GM23338 (cell line): Measurements from ENCODE around the gene CNIH3. TPM values are rescaled to one million over a fixed set of nuclear protein-coding genes. Genes with fewer than 3 reads are reported as not detected.

Experiments
- ATAC-seq: fragments of 200-7000 bp; cut with Tn5 transposase; 3 replicates; pipeline ENCODE4 v1.9.1; 2020
- DNase-seq: peaks from one replicate; pipeline ENCODE4 v3.0.0-alpha.2; 2015; ENCODE audit warnings: low spot score
- H2AFZ ChIP-seq: fragments of 200-600 bp; sonication (generic); 2 replicates; pipeline ENCODE4 v1.8.0; 2016; ENCODE audit warnings: antibody characterized with exemption, mild to moderate bottlenecking, moderate library complexity
- H3F3A ChIP-seq: fragments of 200-600 bp; sonication (generic); replicated peaks from 2 replicates; pipeline ENCODE4 v1.8.0; 2017; ENCODE audit warnings: antibody characterized with exemption, mixed run types, low read depth
- H3K27ac ChIP-seq: fragments of 200-600 bp; sonication (generic); 2 replicates; pipeline ENCODE4 v1.6.1; 2016; ENCODE audit warnings: low read depth
- H3K27me3 ChIP-seq: fragments of 200-600 bp; sonication (generic); 2 replicates; pipeline ENCODE4 v1.8.0; 2016; ENCODE audit warnings: mild to moderate bottlenecking, mixed run types, moderate library complexity; ENCODE audit not compliant: insufficient read depth
- H3K36me3 ChIP-seq: fragments of 200-600 bp; sonication (generic); 2 replicates; pipeline ENCODE4 v1.8.0; 2016; ENCODE audit warnings: mild to moderate bottlenecking; ENCODE audit not compliant: insufficient read depth
- H3K4me1 ChIP-seq: fragments of 200-600 bp; sonication (generic); 2 replicates; pipeline ENCODE4 v1.8.0; 2016; ENCODE audit warnings: mild to moderate bottlenecking, moderate library complexity; ENCODE audit not compliant: insufficient read depth
- H3K4me2 ChIP-seq: fragments of 200-600 bp; sonication (generic); 2 replicates; pipeline ENCODE4 v1.7.1; 2017; ENCODE audit warnings: mixed run types
- H3K4me3 ChIP-seq: fragments of 200-600 bp; sonication (generic); 2 replicates; pipeline ENCODE4 v1.6.1; 2016; ENCODE audit warnings: mixed run types
- H3K79me2 ChIP-seq: fragments of 200-600 bp; sonication (generic); replicated peaks from 2 replicates; pipeline ENCODE4 v1.8.0; 2017; ENCODE audit warnings: mild to moderate bottlenecking; ENCODE audit not compliant: insufficient read depth
- H3K9me2 ChIP-seq: fragments of 200-600 bp; sonication (generic); 2 replicates; pipeline ENCODE4 v1.8.0; 2017; ENCODE audit not compliant: insufficient read depth
- H4K20me1 ChIP-seq: fragments of 200-600 bp; sonication (generic); replicated peaks from 2 replicates; pipeline ENCODE4 v1.8.0; 2017; ENCODE audit warnings: mild to moderate bottlenecking; ENCODE audit not compliant: insufficient read depth
- H3K27ac Mint-ChIP-seq: 2 replicates; pipeline ENCODE4 v1.8.0; 2020; ENCODE audit warnings: inconsistent platforms, mild to moderate bottlenecking, moderate library complexity, mixed read lengths
- H3K27me3 Mint-ChIP-seq: 3 replicates; pipeline ENCODE4 v1.8.0; 2022; ENCODE audit warnings: low read depth, mild to moderate bottlenecking, moderate library complexity, mixed read lengths, inconsistent platforms; ENCODE audit not compliant: insufficient read depth, poor library complexity
- H3K36me3 Mint-ChIP-seq: 3 replicates; pipeline ENCODE4 v1.8.0; 2021; ENCODE audit warnings: low read depth, mild to moderate bottlenecking, inconsistent platforms, moderate library complexity, mixed read lengths
- H3K4me1 Mint-ChIP-seq: 3 replicates; pipeline ENCODE4 v1.8.0; 2020; ENCODE audit warnings: mild to moderate bottlenecking, inconsistent platforms, mixed read lengths
- H3K4me3 Mint-ChIP-seq: 3 replicates; pipeline ENCODE4 v1.8.0; 2021; ENCODE audit warnings: moderate library complexity, mild to moderate bottlenecking, inconsistent platforms, mixed read lengths
- H3K9me3 Mint-ChIP-seq: 3 replicates; pipeline ENCODE4 v1.8.0; 2020; ENCODE audit warnings: moderate library complexity, mild to moderate bottlenecking, inconsistent platforms, mixed read lengths
- CREB1 ChIP-seq: fragments of 250-450 bp; sonication (Bioruptor Pico); IDR thresholded peaks from 2 replicates; pipeline ENCODE4 v1.5.0; 2020; ENCODE audit warnings: low read depth, mild to moderate bottlenecking, moderate library complexity
- CTCF ChIP-seq, 2 experiments: fragments of 200-600 bp in 1 of 2; sonication (generic) in 1 of 2; conservative IDR thresholded peaks; 2 replicates each; pipeline versions ENCODE4 v1.5.1 to v1.6.1; 2016 to 2017; ENCODE audit warnings: antibody characterized with exemption in 2 of 2, low read depth in 2 of 2, mild to moderate bottlenecking in 2 of 2, moderate library complexity in 1 of 2
- ETS1 ChIP-seq: IDR thresholded peaks from 2 replicates; pipeline ENCODE4 v1.6.1; 2016; ENCODE audit warnings: antibody characterized with exemption
- EZH2 ChIP-seq: fragments of 200-600 bp; sonication (generic); IDR thresholded peaks from one replicate; pipeline ENCODE4 v1.8.0; 2017; ENCODE audit warnings: antibody characterized with exemption, mild to moderate bottlenecking, low read depth; ENCODE audit not compliant: unreplicated experiment
- JUNB ChIP-seq: IDR thresholded peaks from one replicate; pipeline ENCODE4 v1.6.1; 2016; ENCODE audit warnings: antibody characterized with exemption; ENCODE audit not compliant: unreplicated experiment
- NANOG ChIP-seq: IDR thresholded peaks from 2 replicates; pipeline ENCODE4 v1.6.1; 2016; ENCODE audit warnings: antibody characterized with exemption, borderline replicate concordance
- STAT1 ChIP-seq: IDR thresholded peaks from one replicate; pipeline ENCODE4 v1.6.1; 2016; ENCODE audit warnings: antibody characterized with exemption; ENCODE audit not compliant: unreplicated experiment
- ZNF114 ChIP-seq: fragments of 250-450 bp; sonication (Bioruptor Pico); IDR thresholded peaks from 2 replicates; pipeline ENCODE4 v1.5.0; 2020; ENCODE audit warnings: mild to moderate bottlenecking, moderate library complexity
- ZNF331 ChIP-seq: fragments of 250-450 bp; sonication (Bioruptor Pico); IDR thresholded peaks from 2 replicates; pipeline ENCODE4 v1.5.0; 2020; ENCODE audit warnings: low read depth, mild to moderate bottlenecking, moderate library complexity
- ZNF462 ChIP-seq: fragments of 250-450 bp; sonication (Bioruptor Pico); IDR thresholded peaks from 2 replicates; pipeline ENCODE4 v1.5.0; 2020; ENCODE audit warnings: mild to moderate bottlenecking, moderate library complexity
- polyA plus RNA-seq: library from polyadenylated mRNA; unstranded; fragments of >200 nt; fragmentation: Nextera tagmentation; extraction: Ambion mirVana; gene quantifications from 2 replicates; pipeline ENCODE4 v1.2.1, GENCODE V29; 2016
- total RNA-seq: library from RNA; depleted of rRNA; stranded (reverse); fragments of >200 nt; shearing (Covaris generic); gene quantifications from 2 replicates; pipeline ENCODE4 v1.2.3, GENCODE V29; 2014

The CNIH3 gene
- total and polyA plus RNA-seq, 2 experiments from 2014 or later: 3.6 to 5.1 TPM

GRCh38 chr1:224580006-224580405 is 36.1 kb upstream of the CNIH3 start:
- H3K27me3 ChIP-seq: no peaks in the 10 kb centered on the region
- H2AFZ ChIP-seq: no peak overlapping the region
- no peak overlapping the region for H3K4me3 Mint-ChIP-seq
- ATAC-seq (no peak), DNase-seq (no peak)
- H3K27ac ChIP-seq: no peak overlapping the region
- H3K36me3 ChIP-seq: no peaks in the 10 kb centered on the region
- H3K4me2 ChIP-seq: no peak overlapping the region
- H3K4me3 ChIP-seq: no peak overlapping the region
- peaks cover 17% of the 10 kb centered on the region for H3K4me1 Mint-ChIP-seq
- peaks cover 10% of the 10 kb centered on the region for H3K9me3 Mint-ChIP-seq
- TF ChIP-seq EZH2 (no peak), CREB1 (CRISPR knock-in tag) (no peak), ZNF462 (CRISPR knock-in tag) (no peak), STAT1 (no peak), JUNB (no peak), CTCF (conservative IDR thresholded peaks at IDR 0.05; ENCODE audit: low read depth in 2 of 2) (no peak), ZNF331 (no peak), ZNF114 (CRISPR knock-in tag) (no peak), ETS1 (no peak), NANOG (no peak)
- no peak overlapping the region for H3K27ac Mint-ChIP-seq
- H3K27me3 Mint-ChIP-seq: peaks cover 6% of the 10 kb centered on the region
- no peaks in the 10 kb centered on the region for H3K79me2 ChIP-seq
- no peaks in the 10 kb centered on the region for H4K20me1 ChIP-seq
- H3F3A ChIP-seq: no peaks in the 10 kb centered on the region
- H3K36me3 Mint-ChIP-seq: peaks cover 4% of the 10 kb centered on the region
- H3K4me1 ChIP-seq: peaks cover 5% of the 10 kb centered on the region; the same call in 1 of the 2 replicates
- peaks cover 29% of the 10 kb centered on the region for H3K9me2 ChIP-seq
